Loucy (cell line): ENCODE data around the gene NF1.

ENCODE experiments used
- CTCF ChIP-seq: fragments of 200-600 bp; sonication (generic); conservative IDR thresholded peaks from 2 replicates; pipeline ENCODE4 v1.5.1; 2014; ENCODE audit warnings: mild to moderate bottlenecking, antibody characterized with exemption, low read length
- EZH2phosphoT487 ChIP-seq: fragments of 200-600 bp; IDR thresholded peaks from 2 replicates; pipeline ENCODE4 v1.6.1; 2018; ENCODE audit warnings: antibody characterized with exemption, mild to moderate bottlenecking, moderate library complexity, borderline replicate concordance

- peak; percentile 88 for TF ChIP-seq CTCF
- TF ChIP-seq EZH2phosphoT487 = no peak
Observed at GRCh38 chr17:31388770-31389656, 294.2 kb downstream of the NF1 start.
